Stimulated activated memory B cell treated with anti-CD40 and anti-IgM and Interleukin-4, amounts not matched to agents 10 μg/mL and 1 μg/mL and 100 μg/mL, for 72 hours (primary cell): Measurements from ENCODE around the gene AHR.

Experiments used
- ATAC-seq: fragments of 150-1000 bp; cut with Tn5 transposase; 2 replicates; pipeline ENCODE4 v1.10.0; 2021
- H3K27ac Mint-ChIP-seq: one replicate; pipeline ENCODE4 v1.8.0; 2022; ENCODE audit warnings: mild to moderate bottlenecking, mixed read lengths
- H3K27me3 Mint-ChIP-seq: one replicate; pipeline ENCODE4 v1.8.0; 2022; ENCODE audit warnings: mixed read lengths
- H3K36me3 Mint-ChIP-seq: one replicate; pipeline ENCODE4 v1.8.0; 2022; ENCODE audit warnings: mixed read lengths
- H3K4me1 Mint-ChIP-seq: one replicate; pipeline ENCODE4 v1.8.0; 2022; ENCODE audit warnings: mixed read lengths
- H3K4me3 Mint-ChIP-seq: one replicate; pipeline ENCODE4 v1.8.0; 2022; ENCODE audit warnings: mild to moderate bottlenecking, moderate library complexity, mixed read lengths
- H3K9me3 Mint-ChIP-seq: one replicate; pipeline ENCODE4 v1.8.0; 2022; ENCODE audit warnings: mixed read lengths

Gene AHR

GRCh38 chr7:17298102-17298839, at the start of gene AHR:
AHR (plus strand) TSS chr7:17298652; CDS start chr7:17299265, 613 bp downstream.
- Mint-ChIP-seq H3K4me1 (peaks cover 27% of the 10 kb centered on the region), H3K9me3 (peaks cover 6% of the 10 kb centered on the region), H3K27ac (peak within 1 kb of the TSS; percentile 86), H3K27me3 (no peaks in the 10 kb centered on the region), H3K36me3 (no peaks in the 10 kb centered on the region), H3K4me3 (peak within 1 kb of the TSS; percentile 97)
- ATAC-seq: peak; percentile 92

DNA sequence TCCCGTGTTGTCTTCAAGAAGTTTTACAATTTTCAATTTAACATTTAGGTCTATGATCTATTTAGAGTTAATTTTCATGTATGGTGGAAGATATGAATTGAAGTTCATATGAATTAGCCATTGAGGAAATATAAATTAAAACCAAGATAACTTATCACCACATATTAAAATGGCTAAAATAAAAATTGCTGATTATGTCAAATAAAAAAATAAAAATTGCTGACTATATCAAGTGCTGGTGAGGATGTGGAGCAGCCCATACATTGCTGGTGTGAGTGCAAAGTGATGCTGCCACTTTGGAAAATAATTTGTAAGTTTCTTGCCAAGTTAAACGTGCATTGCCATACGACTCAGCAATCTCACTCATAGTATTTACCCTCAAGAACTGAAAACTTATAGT, 44.6 kb upstream of the AHR start:
- H3K4me1 Mint-ChIP-seq: peaks cover 10% of the 10 kb centered on the region
- H3K36me3 Mint-ChIP-seq: no peaks in the 10 kb centered on the region
- no peaks in the 10 kb centered on the region for H3K27me3 Mint-ChIP-seq
- H3K27ac Mint-ChIP-seq: no peak overlapping the region
- H3K9me3 Mint-ChIP-seq: no peaks in the 10 kb centered on the region
- H3K4me3 Mint-ChIP-seq: no peak overlapping the region
- ATAC-seq: no peak

DNA sequence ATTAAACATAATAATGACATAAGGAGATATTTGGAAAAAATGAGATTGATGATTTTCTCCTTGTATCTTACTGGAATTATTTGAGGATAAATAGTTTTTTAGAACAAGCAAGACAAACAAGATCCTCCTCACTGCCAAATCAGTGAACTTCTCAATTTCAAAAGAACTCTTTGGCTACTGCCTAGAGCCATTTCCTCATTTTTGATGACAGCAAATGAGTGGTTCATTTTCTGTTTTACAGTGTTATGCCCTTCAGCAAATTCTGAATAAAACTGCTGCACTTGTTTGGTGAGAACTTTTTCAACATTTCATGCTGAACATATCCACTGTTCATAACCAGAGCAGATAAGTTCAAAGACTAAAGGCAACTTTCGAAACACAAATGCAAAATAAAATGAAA, 42.5 kb upstream of the AHR start:
- Mint-ChIP-seq H3K36me3 (no peaks in the 10 kb centered on the region), H3K4me1 (peaks cover 10% of the 10 kb centered on the region), H3K27ac (peak overlapping the region; percentile 6), H3K4me3 (no peak overlapping the region), H3K9me3 (no peaks in the 10 kb centered on the region), H3K27me3 (no peaks in the 10 kb centered on the region)
- ATAC-seq: peak; percentile 76

DNA sequence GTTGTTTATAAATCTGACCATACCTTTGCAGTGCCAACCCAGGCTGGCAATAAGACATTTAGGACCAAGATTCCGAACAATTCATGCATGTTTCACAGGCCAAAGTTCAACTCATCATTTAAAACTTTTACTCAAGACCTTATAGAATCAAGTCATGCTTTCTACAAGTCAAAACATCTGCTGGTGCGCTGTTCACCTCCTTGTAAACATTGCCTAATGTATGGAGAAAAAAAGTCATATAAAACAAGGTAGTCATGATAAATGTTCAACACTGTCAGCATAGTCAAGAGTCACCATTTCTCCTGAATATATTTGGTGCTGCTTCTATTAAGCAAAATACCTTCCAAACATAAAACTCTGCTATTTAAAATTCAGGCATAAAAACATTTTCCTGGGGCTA, 42.1 kb upstream of the AHR start:
- peak overlapping the region; percentile 6 for H3K27ac Mint-ChIP-seq
- no peaks in the 10 kb centered on the region for H3K36me3 Mint-ChIP-seq
- no peaks in the 10 kb centered on the region for H3K27me3 Mint-ChIP-seq
- peaks cover 10% of the 10 kb centered on the region for H3K4me1 Mint-ChIP-seq
- ATAC-seq: no peak
- no peak overlapping the region for H3K4me3 Mint-ChIP-seq
- H3K9me3 Mint-ChIP-seq: no peaks in the 10 kb centered on the region

DNA sequence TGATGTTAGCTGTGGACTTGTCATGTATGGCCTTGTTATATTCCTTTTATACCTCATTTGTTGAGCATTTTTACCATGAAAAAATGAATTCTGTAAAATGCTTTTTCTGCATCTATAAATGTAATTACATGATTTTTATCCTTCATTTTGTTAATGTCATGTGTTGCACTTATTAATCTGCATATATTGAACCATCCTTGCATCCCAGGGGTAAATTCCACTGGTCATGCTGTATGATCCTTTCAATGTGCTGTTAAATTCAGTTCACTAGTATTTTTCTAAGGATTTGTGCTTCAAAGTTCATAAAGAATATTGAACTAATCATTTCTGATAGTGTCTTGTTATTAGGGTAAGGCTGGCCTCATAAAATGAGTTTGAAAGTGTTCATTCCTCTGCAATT, 31.9 kb upstream of the AHR start:
- H3K9me3 Mint-ChIP-seq: peaks cover 24% of the 10 kb centered on the region
- H3K27me3 Mint-ChIP-seq: no peaks in the 10 kb centered on the region
- ATAC-seq: no peak
- no peak overlapping the region for H3K27ac Mint-ChIP-seq
- H3K36me3 Mint-ChIP-seq: peaks cover 23% of the 10 kb centered on the region
- H3K4me1 Mint-ChIP-seq: no peaks in the 10 kb centered on the region
- no peak overlapping the region for H3K4me3 Mint-ChIP-seq

DNA sequence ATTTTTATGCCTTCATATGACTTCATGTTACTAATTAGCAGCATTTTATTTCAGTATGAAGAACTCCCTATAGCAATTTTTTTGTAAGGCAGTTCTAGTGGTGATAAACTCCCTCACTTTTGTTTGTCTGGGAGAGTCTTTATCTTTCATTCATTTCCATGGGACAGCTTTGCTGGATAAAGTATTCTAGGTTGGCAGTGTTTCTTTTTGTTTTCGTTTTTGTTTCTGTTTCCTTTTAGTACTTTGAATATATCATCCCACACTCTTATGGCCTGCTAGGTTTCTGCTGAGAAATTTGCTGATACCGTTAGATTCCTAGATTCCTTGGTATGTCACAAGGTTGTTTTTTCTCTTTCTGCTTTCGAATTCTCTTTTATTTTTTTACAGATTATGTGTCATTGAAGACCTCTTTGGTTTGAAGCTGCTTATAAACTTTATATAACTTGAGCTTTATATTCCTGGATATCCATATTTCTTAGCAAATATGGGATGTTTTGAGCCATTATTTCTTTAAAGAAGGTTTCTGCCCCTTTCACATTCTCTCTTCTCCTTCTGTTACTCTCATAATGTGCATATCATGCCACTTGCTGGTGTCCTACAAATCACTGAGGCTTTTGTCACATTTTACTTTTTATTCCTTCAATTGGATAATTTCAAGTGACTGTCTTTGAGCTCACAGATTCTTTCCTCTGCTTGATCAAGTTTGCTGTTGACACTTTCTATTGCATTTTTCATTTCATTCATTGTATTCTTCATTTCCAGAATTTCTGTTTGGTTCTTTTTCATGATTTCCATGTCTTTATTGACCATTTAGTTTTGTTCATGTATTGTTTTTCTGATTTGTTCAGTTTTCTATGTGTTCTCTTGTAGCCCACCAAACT, 28.9 kb upstream of the AHR start:
- no peaks in the 10 kb centered on the region for H3K27me3 Mint-ChIP-seq
- peaks cover 28% of the 10 kb centered on the region for H3K9me3 Mint-ChIP-seq
- no peak for ATAC-seq

GRCh38 chr7:17274551-17275245, 23.8 kb upstream of the AHR start:
- peaks cover 7% of the 10 kb centered on the region for H3K4me1 Mint-ChIP-seq
- H3K4me3 Mint-ChIP-seq: no peak overlapping the region
- no peak for ATAC-seq
- H3K27me3 Mint-ChIP-seq: no peaks in the 10 kb centered on the region
- H3K36me3 Mint-ChIP-seq: peaks cover 13% of the 10 kb centered on the region
- H3K27ac Mint-ChIP-seq: no peak overlapping the region
- H3K9me3 Mint-ChIP-seq: peaks cover 11% of the 10 kb centered on the region

More for the DNA sequence above, 28.9 kb upstream of the AHR start:
- Mint-ChIP-seq H3K4me3 (no peak overlapping the region), H3K36me3 (peaks cover 32% of the 10 kb centered on the region), H3K4me1 (no peaks in the 10 kb centered on the region), H3K27ac (no peak overlapping the region)

DNA sequence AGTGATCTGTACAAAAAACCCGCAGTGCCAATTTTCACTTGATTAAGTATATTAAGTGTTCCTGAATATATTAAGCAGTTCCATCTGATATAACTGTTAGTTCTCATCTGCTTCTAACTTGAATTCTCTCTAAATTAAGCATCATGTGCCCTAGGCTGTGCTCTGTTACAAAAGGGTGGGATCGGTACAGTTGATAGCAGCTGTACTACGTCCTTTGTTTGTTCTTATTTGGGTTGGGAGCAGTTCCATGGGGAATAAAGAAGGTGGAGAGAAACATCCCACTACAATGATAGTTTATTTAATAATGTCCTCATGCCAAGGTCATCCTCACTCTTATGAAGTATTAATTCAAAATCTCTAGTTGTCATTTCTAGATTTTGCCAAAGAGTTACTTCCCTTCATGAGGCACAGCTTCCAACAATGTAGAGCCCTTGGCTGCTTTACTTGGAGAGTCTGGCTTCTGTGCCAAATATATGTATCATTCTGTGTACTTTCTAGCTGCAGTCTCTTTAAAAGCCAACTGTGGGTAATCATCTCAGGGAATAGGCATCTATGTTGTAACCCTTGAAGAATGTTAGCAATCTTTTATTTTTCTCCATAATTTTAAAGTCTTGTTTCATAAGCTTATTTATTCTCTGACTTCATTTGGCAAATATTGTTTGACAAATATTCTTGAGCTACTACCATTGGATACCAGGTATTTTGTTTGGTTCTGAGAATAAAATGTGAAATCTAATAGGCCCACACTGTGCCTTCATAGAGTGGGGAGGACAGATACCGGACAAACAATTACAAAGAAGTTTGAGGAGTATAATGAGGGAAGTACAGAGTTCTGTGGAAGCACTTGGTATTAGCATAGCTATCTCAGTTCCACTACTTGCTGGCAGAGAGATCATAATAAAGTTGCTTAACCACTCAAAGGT, 22.4 kb upstream of the AHR start:
- peaks cover 18% of the 10 kb centered on the region for H3K36me3 Mint-ChIP-seq
- H3K27me3 Mint-ChIP-seq: peaks cover 9% of the 10 kb centered on the region
- no peak overlapping the region for H3K4me3 Mint-ChIP-seq
- peaks cover 7% of the 10 kb centered on the region for H3K4me1 Mint-ChIP-seq
- peaks cover 10% of the 10 kb centered on the region for H3K9me3 Mint-ChIP-seq
- no peak overlapping the region for H3K27ac Mint-ChIP-seq
- peak; percentile 81 for ATAC-seq

GRCh38 chr7:17279061-17279460, 19.4 kb upstream of the AHR start:
- Mint-ChIP-seq H3K9me3 (peaks cover 5% of the 10 kb centered on the region), H3K36me3 (peaks cover 11% of the 10 kb centered on the region), H3K4me1 (peaks cover 7% of the 10 kb centered on the region), H3K27ac (no peak overlapping the region), H3K27me3 (peaks cover 10% of the 10 kb centered on the region), H3K4me3 (no peak overlapping the region)
- ATAC-seq: no peak

DNA sequence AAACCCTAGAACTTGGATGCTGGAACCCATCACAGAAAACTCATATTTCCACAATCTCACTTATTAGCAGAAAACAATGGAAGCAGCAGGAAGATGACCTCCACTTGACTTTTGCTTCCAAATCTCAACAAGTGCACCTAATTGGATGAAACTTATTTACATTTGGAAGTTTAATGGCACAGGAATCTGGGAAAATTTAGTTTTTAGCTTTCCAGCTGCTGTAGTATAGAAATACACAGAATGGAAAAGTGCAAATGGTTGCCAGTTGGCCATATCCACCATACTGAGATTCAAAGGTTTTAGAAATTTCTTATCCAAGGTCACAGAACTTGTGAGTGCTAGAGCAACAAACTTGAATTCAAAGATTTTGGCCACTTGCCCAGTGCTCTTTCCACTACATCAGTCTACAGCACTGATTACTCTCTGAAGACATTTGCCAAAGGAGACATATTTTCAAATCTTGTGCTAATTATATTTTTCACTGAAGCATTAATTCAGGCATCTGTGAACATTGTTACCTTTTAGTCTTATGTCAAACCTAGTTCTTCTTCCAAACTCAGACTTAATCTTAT, 9.3 kb upstream of the AHR start:
- Mint-ChIP-seq H3K27me3 (no peaks in the 10 kb centered on the region), H3K27ac (no peak overlapping the region), H3K36me3 (peaks cover 4% of the 10 kb centered on the region), H3K9me3 (no peaks in the 10 kb centered on the region), H3K4me1 (no peaks in the 10 kb centered on the region), H3K4me3 (no peak overlapping the region)
- ATAC-seq: no peak

DNA sequence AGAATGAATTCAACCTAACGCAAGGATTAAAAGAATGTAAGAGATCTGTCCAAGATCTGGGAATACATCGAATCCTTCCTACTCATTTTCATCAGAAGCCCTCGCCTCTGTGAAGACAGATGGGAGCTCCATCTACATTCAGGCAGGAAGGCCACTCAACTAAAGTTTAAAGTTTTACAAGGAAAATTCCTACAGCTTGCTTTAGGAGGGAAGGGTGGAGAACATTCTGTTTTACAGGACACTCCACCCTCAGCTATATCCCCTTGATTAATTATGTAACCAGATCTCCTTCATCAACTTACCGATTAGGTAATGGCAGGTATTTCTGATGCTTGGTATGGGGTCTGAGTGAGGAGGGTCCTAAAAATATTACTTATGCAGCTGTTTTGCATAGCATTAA, 5.6 kb upstream of the AHR start:
- Mint-ChIP-seq H3K27me3 (no peaks in the 10 kb centered on the region), H3K4me1 (peaks cover 10% of the 10 kb centered on the region)

DNA sequence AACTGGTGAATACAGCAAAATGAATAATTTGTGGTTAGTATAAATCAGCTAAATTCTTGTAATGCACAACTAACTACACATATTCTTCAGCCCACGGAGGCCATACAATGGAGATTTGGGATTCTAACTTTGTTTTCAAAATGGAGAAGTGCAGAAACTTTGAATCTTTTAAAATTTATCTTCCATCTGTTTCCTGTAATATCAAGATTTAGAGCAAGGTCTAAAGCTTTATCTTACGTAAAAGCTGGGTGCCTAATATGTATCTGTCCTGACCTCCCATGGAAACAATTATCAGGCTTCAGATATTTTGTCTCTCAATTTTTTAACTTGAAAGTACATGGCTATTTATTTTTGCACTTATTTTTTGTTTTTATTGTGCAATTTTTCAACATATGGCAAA, 5.0 kb upstream of the AHR start:
- ATAC-seq: no peak
- Mint-ChIP-seq H3K4me1 (peaks cover 16% of the 10 kb centered on the region), H3K9me3 (peaks cover 6% of the 10 kb centered on the region), H3K27ac (no peak overlapping the region), H3K27me3 (no peaks in the 10 kb centered on the region), H3K4me3 (no peak overlapping the region), H3K36me3 (no peaks in the 10 kb centered on the region)

More for the DNA sequence above, 5.6 kb upstream of the AHR start:
- Mint-ChIP-seq H3K27ac (no peak overlapping the region), H3K4me3 (no peak overlapping the region), H3K36me3 (no peaks in the 10 kb centered on the region), H3K9me3 (peaks cover 3% of the 10 kb centered on the region)
- ATAC-seq: no peak

DNA sequence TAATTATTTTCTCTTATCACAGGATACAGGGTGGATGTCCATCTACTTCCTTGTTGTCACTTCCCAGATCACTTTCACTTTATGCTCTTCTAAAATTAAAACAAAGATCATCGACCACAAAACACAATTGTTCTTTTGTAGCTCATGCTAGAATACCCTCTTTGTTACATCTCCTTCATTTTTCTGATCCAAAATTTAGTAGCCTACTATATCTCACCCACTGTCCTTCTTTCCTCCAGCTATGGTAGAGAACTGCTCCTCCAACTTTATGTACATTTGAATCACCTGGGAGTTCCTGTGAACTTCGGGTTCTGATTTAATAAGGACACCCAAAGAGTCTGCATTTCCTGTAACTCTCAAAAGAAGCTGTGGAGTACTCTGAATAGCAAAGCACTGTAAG, 1.2 kb upstream of the AHR start:
- peaks cover 27% of the 10 kb centered on the region for H3K4me1 Mint-ChIP-seq

DNA sequence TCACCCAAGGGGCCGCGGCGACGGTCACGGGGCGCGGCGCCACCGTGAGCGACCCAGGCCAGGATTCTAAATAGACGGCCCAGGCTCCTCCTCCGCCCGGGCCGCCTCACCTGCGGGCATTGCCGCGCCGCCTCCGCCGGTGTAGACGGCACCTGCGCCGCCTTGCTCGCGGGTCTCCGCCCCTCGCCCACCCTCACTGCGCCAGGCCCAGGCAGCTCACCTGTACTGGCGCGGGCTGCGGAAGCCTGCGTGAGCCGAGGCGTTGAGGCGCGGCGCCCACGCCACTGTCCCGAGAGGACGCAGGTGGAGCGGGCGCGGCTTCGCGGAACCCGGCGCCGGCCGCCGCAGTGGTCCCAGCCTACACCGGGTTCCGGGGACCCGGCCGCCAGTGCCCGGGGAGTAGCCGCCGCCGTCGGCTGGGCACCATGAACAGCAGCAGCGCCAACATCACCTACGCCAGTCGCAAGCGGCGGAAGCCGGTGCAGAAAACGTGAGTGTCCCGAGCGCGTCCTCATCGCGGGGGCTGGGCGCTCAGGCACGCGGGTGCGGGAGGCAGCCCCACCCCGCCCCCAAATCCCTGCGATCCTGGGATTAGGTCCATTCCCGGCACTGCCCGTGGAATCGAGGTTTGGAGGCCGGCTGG, 509 bp downstream of the AHR start:
- peaks cover 6% of the 10 kb centered on the region for H3K9me3 Mint-ChIP-seq
- no peaks in the 10 kb centered on the region for H3K27me3 Mint-ChIP-seq
- ATAC-seq: peak; percentile 78
- peak overlapping the region; percentile 86 for H3K27ac Mint-ChIP-seq
- H3K36me3 Mint-ChIP-seq: no peaks in the 10 kb centered on the region
- H3K4me1 Mint-ChIP-seq: peaks cover 27% of the 10 kb centered on the region
- H3K4me3 Mint-ChIP-seq: peak overlapping the region; percentile 97

More for the DNA sequence above, 1.2 kb upstream of the AHR start:
- H3K27ac Mint-ChIP-seq: peak overlapping the region; percentile 86
- no peak for ATAC-seq
- H3K36me3 Mint-ChIP-seq: no peaks in the 10 kb centered on the region
- H3K27me3 Mint-ChIP-seq: no peaks in the 10 kb centered on the region
- peaks cover 6% of the 10 kb centered on the region for H3K9me3 Mint-ChIP-seq
- peak overlapping the region; percentile 97 for H3K4me3 Mint-ChIP-seq
